HEK293 (cell line): ENCODE data around the gene R3HDML.

Source experiments
- OVOL3 ChIP-seq: fragments of 450-650 bp; formaldehyde crosslinking; IDR thresholded peaks from 2 replicates; pipeline ENCODE4 v1.5.1; 2016; ENCODE audit warnings: missing biosample characterization, missing genetic modification characterization
- SCRT1 ChIP-seq: fragments of 450-650 bp; formaldehyde crosslinking; IDR thresholded peaks from 2 replicates; pipeline ENCODE4 v1.5.1; 2016; ENCODE audit warnings: missing biosample characterization, missing genetic modification characterization, borderline replicate concordance
- ZNF214 ChIP-seq: fragments of 450-650 bp; formaldehyde crosslinking; IDR thresholded peaks from 2 replicates; pipeline ENCODE4 v1.5.1; 2017; ENCODE audit warnings: missing biosample characterization, mild to moderate bottlenecking, missing genetic modification characterization, borderline replicate concordance
- ZNF292 ChIP-seq: fragments of 450-650 bp; formaldehyde crosslinking; IDR thresholded peaks from 2 replicates; pipeline ENCODE4 v1.5.1; 2016; ENCODE audit warnings: low read depth, missing biosample characterization, missing genetic modification characterization, borderline replicate concordance
- ZNF335 ChIP-seq: fragments of 450-650 bp; formaldehyde crosslinking; conservative IDR thresholded peaks from 2 replicates; pipeline ENCODE4 v1.5.1; 2016; ENCODE audit warnings: missing biosample characterization, missing genetic modification characterization
- ZNF830 ChIP-seq: fragments of 450-650 bp; IDR thresholded peaks from 2 replicates; pipeline ENCODE4 v1.5.0; 2018; ENCODE audit warnings: missing biosample characterization, missing genetic modification characterization, low read depth, mild to moderate bottlenecking, moderate library complexity
- TF ChIP-seq, protein P1 (sequence below): fragments of 450-650 bp; formaldehyde crosslinking; IDR thresholded peaks from 2 replicates; pipeline ENCODE4 v1.5.1; 2016; ENCODE audit warnings: missing biosample characterization, missing genetic modification characterization, low read depth
- TF ChIP-seq, protein P2 (sequence below): fragments of 450-650 bp; formaldehyde crosslinking; IDR thresholded peaks from 2 replicates; pipeline ENCODE4 v1.5.1; 2016; ENCODE audit warnings: missing biosample characterization, missing genetic modification characterization

DNA sequence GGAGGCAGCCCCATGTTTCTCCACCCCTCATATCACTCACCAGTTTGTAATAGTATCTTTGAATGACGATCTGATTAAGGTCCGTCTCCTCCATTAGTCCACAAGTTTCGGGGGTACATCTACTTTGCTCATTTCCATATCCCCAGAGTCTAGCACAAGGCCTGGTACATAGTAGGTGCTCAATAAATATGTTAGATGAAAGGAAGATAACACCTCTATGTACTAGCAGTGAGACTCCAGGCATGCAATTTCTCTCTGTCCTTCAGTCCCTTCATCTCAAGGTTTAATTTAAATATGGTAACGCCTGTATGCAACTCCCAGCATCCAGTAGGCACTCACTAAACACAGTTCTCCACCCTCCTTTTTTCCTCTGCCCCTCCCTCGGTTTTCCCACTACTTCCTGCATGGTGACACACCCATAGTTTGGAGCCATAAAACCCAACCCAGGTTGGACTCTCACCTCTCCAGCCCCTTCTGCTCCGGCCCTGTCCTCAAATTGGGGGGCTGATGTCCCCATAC, 18.2 kb downstream of the R3HDML start:
- TF ChIP-seq SCRT1 (tag by site-specific recombination) (no peak), OVOL3 (tag by site-specific recombination) (no peak), ZNF292 (tag by site-specific recombination) (no peak), ZNF214 (tag by site-specific recombination) (no peak), ZNF830 (no peak), ZNF335 (tag by site-specific recombination) (no peak)
- TF ChIP-seq, protein P1, sequence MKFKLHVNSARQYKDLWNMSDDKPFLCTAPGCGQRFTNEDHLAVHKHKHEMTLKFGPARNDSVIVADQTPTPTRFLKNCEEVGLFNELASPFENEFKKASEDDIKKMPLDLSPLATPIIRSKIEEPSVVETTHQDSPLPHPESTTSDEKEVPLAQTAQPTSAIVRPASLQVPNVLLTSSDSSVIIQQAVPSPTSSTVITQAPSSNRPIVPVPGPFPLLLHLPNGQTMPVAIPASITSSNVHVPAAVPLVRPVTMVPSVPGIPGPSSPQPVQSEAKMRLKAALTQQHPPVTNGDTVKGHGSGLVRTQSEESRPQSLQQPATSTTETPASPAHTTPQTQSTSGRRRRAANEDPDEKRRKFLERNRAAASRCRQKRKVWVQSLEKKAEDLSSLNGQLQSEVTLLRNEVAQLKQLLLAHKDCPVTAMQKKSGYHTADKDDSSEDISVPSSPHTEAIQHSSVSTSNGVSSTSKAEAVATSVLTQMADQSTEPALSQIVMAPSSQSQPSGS (tag by site-specific recombination) = no peak
- TF ChIP-seq, protein P2, sequence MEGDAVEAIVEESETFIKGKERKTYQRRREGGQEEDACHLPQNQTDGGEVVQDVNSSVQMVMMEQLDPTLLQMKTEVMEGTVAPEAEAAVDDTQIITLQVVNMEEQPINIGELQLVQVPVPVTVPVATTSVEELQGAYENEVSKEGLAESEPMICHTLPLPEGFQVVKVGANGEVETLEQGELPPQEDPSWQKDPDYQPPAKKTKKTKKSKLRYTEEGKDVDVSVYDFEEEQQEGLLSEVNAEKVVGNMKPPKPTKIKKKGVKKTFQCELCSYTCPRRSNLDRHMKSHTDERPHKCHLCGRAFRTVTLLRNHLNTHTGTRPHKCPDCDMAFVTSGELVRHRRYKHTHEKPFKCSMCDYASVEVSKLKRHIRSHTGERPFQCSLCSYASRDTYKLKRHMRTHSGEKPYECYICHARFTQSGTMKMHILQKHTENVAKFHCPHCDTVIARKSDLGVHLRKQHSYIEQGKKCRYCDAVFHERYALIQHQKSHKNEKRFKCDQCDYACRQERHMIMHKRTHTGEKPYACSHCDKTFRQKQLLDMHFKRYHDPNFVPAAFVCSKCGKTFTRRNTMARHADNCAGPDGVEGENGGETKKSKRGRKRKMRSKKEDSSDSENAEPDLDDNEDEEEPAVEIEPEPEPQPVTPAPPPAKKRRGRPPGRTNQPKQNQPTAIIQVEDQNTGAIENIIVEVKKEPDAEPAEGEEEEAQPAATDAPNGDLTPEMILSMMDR = no peak
